Epithelial cell of proximal tubule (primary cell): Measurements from ENCODE around the gene HIBCH. TPM values are rescaled to one million over a fixed set of nuclear protein-coding genes. Genes with fewer than 3 reads are reported as not detected.

Source experiments
- DNase-seq: peaks from one replicate; pipeline ENCODE4 v3.0.0-alpha.2; 2011; ENCODE audit warnings: low read depth
- H3K4me3 ChIP-seq: 2 replicates; pipeline ENCODE4 v1.5.1; 2011; ENCODE audit warnings: low read depth, mild to moderate bottlenecking, low read length
- total RNA-seq: library from RNA; depleted of rRNA; stranded (reverse); fragments of >200 nt; gene quantifications from 2 replicates; pipeline ENCODE4 v1.2.3, GENCODE V29; 2015
- TF ChIP-seq, protein P1 (sequence below): conservative IDR thresholded peaks from 2 replicates; pipeline ENCODE4 v1.5.1; 2012; ENCODE audit warnings: low read depth, mild to moderate bottlenecking, low read length

The HIBCH gene
- total RNA-seq, 1 donor from 2014 or later, result 12.2 TPM

DNA sequence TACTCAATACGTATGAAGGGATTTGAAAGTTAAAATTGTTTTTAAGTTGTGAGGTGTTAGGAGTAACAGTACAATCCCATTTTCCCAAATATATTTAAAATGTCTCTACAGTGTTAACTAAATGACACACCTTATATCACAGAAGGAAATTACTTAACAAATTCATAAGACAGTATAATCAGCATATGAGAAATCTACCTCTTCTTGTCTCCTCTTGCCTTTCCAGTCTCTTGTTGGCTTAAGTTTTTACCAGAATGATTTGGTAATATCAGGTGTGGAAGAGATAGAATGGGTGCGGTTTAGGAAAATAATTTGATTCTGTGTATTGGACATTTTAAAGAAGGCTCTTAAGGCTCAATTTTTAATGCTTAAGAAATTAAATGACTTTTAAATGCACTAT, 14.3 kb upstream of the HIBCH start:
- H3K4me3 ChIP-seq, result no peak overlapping the region
- TF ChIP-seq, protein P1, sequence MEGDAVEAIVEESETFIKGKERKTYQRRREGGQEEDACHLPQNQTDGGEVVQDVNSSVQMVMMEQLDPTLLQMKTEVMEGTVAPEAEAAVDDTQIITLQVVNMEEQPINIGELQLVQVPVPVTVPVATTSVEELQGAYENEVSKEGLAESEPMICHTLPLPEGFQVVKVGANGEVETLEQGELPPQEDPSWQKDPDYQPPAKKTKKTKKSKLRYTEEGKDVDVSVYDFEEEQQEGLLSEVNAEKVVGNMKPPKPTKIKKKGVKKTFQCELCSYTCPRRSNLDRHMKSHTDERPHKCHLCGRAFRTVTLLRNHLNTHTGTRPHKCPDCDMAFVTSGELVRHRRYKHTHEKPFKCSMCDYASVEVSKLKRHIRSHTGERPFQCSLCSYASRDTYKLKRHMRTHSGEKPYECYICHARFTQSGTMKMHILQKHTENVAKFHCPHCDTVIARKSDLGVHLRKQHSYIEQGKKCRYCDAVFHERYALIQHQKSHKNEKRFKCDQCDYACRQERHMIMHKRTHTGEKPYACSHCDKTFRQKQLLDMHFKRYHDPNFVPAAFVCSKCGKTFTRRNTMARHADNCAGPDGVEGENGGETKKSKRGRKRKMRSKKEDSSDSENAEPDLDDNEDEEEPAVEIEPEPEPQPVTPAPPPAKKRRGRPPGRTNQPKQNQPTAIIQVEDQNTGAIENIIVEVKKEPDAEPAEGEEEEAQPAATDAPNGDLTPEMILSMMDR, result no peak
- no peak for DNase-seq

DNA sequence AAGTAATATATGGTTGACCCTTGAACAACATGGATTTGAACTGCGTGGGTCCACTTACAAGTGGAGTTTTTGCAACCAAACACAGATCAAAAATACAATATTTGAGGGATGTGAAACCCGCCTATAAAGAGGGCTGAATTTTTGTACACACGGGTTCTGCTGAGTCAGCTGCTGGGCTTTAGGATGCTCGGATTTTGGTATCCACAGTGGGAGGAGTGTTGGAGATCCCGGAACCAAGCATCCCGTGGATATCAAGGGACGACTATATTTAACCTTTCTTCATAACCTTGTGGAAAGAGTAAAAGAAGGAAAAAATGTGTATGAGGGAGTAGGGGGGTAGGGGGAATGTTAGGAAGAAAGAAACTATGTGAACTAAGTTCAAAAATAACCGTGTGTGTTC, 13.8 kb upstream of the HIBCH start:
- no peak overlapping the region for H3K4me3 ChIP-seq
- no peak for DNase-seq
- TF ChIP-seq, protein P1, result no peak

DNA sequence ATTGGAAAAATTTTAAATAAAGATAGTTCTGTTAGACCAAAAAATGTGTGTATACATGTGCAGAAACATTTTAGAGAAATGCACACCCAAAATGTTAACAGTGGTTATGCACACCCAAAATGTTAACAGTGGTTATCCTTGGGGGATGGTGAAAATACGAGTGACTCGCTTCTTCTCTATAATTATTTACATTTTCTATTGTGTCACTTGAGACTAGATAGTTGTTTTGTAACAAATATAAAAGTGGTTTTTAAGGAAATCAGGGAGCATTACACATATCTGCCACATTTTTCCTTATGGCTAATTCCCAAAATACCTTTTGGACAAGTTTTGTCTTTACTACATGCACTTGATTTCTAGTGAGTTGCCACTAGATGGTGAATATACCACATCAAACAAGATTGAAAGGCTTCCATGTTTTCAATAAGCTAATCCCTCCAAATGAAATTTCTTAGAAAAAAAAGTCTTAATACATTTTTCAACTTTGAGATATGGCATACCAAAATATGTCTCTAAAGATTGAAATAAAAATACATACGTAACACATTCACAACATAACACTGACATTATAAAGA, 9.0 kb upstream of the HIBCH start:
- TF ChIP-seq, protein P1, result peak; percentile 51
- DNase-seq, result no peak

DNA sequence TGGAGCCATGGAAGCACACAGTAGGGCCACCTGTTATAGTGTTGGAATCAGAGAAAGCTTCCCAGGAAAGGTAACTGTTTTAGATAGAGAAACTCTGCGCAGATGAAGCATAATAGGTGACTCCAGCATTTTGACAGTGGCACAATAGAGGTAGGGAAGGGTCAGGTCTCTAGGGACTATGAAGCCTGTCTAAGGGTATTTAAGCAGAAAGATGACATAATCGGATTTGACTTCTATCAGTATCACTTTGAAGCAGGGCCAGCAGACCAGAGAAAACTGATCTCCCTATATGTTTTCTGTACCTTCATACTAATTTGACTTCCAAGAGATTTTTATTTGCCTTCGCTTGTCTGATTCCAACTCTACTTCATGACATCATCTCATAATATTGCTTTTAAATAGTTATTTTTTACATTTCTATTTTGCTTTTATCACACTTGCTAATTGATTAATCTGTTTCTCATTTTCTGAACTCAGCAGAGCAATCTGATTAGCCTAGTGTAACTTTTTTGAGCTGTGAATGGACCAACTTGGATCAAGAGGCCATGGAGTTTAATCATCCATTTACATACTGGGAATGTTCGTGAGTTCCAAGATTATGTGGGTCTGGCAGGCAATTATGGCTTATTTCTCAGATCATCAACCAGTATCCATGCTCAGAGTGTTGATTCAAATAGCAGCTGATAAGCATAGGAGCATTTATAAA, 8.4 kb upstream of the HIBCH start:
- H3K4me3 ChIP-seq, result no peak overlapping the region
- no peak for DNase-seq
- TF ChIP-seq, protein P1, result no peak

More for the DNA sequence above, 9.0 kb upstream of the HIBCH start:
- no peak overlapping the region for H3K4me3 ChIP-seq

DNA sequence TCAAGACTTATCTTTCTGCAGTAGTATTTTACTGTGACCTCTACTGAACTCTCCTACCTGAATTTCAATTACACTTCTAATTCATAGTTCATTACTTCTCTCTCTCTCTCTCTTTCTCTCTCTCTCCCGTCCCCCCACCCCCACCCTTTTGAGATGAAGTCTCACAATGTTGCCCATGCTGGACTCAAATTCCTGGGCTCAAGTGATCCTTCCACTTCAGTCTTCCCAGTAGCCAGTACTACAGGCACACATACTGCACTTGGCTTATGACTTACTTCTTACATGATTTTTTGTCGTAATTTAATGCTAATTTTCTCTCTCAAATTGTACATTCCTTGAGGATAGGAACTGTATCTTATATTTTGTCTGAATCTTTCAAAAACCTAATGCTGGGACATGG, 6.0 kb upstream of the HIBCH start:
- H3K4me3 ChIP-seq, result no peak overlapping the region
- no peak for DNase-seq
- TF ChIP-seq, protein P1, result no peak

DNA sequence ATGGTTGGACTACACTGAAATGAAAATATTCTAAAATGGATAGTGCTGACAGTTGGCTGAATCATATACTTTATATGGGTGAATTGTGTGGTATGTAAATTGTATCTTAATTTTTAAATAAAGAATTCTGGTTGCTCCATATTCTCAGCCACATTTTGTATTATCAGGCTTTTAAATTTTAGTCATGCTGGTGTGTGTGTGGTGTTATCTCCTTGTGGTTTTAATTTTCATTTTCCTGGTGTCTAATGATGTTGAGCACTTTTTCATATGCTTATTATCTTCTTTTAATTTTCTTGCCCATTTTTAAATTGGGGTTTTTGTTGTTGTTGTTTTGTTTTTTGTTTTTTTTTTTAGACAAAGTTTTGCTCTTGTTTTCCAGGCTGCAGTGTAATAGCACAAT, 3.8 kb upstream of the HIBCH start:
- TF ChIP-seq, protein P1, result no peak
- no peak for DNase-seq
- no peak overlapping the region for H3K4me3 ChIP-seq

DNA sequence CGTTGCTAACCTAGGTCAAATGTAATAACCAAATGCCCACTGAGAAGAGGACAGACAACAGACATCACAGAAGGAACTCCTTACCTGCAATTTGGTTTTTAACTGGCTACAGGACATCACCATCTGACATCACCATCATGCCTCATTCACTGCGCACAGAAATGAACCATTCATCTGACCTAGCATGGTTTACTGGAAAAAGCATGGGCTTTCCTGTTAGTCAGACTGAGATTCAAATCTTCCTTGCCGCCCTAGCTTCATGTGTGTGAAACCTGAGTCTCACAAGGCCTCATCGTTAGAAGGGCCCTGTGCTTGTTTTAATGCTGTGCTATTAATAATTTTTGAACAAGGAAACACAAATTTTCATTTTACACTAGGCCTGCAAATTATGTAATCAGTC, 1.1 kb upstream of the HIBCH start:
- no peak overlapping the region for H3K4me3 ChIP-seq
- no peak for DNase-seq
- TF ChIP-seq, protein P1, result no peak
